Central memory CD4-positive, alpha-beta T cell (primary cell): ENCODE measurements around the gene PTPN1.
"Not testable (repeated sequence)": the region's sequence is repeated elsewhere in the genome, so short reads cannot be mapped to it uniquely, and the experiment has no call there.

Experiments used
- DNase-seq: peaks from one replicate; pipeline ENCODE4 v3.0.0; 2022

Gene PTPN1

DNA sequence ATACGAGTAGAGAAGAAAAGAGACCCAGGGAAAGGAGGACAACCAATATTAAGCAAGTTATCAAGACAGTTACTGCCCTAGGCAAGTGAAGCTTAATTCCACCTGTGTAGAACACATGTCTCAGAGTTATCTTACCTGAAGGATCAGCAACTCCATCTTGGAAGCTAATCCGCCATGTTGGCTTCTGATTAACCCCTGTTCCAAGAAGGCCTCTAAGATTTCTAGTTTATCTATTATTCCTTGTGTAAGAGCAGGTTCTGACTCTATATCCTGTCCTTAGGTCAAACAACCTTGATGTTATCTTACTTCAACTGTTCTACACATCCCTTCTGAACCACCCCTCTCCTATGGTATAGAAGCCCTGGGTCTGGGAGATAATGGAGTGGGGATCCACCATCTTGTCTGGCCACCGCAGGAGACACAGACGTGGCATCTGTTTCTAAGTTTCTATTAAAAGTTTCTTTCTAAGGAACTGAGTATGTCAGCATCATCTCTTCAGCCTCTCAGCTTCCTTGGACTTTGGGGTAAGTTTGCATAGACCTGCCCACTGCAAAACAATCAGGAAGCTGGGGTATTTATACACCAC is 27.7 kb upstream of the PTPN1 start:
- no peak for DNase-seq

DNA sequence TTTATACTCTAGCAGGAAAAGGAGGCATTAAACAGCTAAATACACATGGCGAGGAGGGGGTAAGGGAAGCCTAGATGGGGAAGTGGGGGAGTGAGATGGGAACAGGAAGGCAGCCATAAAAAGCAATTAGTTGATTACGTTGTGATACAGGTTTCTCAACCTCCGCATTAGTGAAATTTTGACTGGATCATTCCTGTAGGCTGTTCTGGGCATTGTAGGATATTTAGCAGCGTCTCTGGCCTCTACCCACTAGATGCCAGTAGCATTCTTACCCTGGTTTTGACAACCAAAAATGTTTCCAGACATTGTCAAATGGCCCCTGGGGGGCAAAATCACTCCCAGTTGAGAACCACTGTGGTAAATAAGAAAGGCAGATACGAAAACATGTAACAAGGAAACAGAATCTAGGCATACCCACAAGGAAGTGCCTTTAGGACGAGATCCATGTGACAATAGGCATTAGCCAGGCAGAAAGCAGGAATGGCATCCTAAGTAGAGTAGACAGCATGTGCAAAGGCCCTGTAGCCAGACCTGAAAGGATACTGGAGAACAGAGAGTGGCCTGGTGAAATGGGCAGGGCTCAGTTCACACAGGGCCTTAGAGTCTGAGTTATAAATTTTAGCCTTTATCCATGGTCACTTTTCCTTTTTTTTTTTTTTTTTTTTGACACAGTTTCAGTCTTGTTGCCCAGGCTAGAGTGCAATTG is 25.8 kb upstream of the PTPN1 start:
- DNase-seq, result no peak

DNA sequence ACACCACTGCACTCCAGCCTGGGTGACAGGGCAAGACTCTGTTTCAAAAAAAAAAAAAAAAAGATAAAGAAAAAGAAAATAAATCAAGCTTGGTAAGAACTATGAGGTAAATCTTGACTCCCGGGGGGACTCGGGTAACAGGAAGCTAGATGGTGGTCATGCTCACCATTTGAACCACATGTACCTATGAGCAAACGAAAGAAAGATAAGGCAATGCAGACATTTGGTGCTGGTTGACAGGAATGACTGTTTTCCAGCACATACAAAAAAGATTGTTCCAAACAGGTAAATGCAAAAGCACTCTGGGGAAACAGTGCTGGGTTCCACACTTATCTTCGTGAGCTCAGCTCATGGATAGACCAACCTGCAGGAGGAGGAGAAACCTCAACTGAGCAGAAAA is 22.8 kb upstream of the PTPN1 start:
- no peak for DNase-seq

DNA sequence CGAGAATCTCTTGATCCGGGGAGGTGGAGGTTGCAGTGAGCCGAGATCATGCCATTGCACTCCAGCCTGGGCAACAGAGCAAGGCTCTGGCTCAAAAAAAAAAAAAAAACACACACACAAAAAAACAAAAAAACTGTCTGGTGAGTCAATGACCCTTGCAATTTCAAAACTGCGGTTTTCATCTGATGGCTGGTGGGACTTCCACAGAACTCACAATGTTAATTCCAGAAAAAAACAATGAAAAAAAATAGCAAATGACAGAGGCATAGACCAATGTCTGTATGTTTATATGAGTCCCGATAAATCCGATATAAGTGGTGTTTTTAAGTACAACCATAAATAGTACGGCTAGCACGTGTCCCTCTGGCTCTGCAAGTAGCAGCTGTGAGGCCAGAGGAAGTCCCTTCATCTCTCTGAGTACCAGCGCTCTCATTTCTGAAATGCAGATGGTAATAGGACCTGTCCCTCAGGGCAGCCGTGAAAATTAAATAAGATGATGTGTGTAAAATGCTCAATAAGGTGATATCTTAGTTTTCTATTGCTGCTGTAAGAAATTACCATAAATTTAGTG is 21.9 kb upstream of the PTPN1 start:
- no peak for DNase-seq

DNA sequence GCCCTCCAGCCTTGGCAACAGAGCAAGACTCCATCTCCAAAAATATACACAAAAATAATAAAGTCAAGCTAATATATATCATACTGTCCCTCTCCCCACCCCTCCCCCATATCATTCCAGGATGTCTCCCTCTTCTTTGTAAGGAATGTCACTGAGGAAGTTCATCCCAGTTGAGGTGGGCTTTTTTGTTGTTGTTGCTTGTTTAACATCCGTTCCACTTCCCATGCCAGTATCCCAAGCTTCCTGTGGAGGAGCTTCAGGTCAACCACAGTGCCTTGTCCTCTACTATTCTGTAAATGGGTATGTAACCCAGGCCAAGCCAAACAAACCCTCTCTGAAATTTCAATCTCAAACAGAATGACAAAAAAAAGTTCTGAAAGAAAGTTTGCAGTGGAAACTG is 19.0 kb upstream of the PTPN1 start:
- DNase-seq, result no peak

DNA sequence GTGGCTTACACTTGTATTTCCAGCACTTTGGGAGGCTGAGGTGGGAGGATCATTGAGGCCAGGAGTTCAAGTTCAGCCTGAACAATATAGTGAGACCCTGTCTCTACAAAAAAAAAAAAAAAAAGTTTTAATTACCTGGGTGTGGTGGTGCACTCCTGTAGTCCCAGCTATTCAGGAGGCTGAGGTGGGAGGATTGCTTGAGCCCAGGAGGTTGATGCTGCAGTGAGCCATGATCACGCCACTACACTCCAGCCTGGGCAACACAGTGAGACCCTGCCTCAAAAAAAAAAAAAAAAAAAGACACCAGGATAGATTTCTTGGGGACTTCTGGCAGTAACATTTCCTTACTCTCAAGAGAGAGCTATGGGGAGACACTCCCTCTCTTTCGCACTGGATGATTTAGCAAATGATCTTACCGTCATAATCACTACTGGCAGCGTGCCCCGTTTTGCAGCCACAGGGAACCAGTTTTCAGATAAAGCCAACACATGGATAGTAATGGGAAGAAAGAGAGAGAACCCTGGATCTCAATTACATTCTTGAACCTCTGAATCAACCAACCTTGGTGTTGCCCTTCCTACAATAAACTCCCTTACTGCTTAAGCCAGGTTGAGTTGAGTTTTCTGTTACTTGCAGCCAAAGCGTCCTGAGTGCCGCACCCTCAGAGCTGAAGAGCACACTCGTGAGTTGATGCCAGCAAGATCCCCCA is 18.1 kb upstream of the PTPN1 start:
- DNase-seq, result no peak

DNA sequence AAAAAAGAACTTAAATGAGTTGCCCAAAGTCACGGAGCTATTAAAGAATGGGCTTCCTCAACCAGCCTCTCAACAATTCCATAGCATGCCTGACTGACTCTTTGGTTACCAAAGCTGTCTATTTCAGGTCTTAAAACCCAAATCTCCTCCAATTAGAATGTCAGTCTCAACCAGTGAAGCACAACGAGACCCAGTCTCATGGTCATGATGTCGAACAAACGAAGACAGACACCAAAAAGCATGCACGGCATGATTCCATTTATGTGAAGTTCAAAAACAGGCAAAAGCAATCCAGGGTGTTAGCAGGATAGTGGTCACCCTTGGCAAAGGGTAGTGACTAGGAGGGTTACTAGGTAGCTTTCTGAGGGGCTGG is 16.3 kb upstream of the PTPN1 start:
- no peak for DNase-seq

DNA sequence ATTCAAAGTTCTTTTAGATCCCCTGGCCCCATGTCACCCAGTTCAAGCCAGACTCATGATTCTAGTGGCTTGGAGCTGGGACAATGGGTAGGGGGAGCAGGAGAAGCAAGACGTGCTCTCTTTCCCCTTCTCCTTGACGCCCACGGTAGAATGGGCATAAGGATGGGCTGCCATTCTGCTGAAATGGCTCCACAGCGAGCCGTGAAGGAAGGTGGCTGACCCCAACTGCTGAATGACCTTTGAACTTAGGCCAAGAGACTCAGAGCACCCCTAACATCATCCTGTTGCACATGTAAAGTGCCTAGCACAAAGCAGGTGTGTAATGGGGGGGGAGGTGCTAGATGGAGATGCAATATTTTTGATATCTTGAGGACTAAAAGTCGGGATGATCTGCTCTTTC is 15.8 kb upstream of the PTPN1 start:
- DNase-seq, result no peak

DNA sequence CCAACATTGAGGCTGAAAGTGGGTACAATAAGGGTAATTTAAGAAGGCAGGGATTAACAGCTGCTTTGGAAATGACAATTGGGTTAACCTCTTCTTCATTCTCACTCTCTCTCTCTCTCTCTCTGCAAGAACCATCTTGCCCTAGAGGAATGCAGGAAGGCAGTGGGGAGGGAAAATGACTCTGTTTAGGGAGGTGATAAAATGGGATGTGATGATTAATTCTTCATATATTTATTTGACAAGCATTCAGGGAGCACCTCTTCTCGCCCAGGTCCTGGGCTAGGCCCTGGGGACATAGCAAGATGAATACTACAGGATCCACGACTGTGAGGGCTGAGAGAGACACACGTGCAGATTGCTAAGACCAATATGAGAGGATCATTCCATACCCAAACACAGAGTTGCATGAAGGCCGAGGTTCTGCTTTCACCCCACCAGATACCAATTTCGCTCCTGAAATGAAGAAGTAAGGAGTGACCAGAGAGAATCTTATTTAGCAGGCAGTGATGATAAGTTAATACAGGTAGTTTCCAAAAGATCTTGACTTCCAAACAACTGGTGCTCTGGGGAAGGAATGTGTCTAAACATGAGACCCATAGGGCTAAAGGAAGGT is 13.3 kb upstream of the PTPN1 start:
- DNase-seq, result no peak

DNA sequence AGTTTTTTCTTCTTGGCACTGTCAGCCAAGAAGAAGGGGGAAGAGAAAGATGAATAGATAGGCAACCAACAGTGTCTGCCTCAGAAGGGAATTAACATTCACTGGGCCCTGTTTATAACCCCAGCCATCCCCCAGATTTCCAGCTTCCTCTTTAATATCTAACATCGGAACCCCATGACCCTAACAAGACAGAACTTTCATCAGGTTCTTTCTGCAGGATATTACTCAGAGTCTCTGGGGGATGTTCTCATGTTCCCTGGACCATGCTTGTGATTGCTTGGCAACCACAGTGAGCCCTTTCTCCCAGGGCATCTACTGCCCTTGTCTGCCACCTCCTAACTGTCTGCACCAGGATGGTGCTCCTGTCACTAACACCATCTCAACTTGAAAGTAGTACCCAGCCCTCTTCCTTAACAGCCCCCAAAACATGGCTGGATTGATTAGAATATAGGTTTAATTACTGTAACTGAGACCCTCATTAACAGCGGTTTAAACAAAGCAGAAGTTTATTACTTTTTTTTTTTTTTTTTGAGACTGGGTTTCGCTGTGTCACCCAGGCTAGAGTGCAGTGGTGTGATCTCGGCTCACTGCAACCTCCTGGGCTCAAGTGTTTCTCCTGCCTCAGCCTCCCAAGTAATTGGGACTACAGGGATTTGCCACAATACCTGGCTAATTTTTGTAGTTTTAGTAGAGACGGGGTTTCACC is 12.0 kb upstream of the PTPN1 start:
- DNase-seq, result no peak

DNA sequence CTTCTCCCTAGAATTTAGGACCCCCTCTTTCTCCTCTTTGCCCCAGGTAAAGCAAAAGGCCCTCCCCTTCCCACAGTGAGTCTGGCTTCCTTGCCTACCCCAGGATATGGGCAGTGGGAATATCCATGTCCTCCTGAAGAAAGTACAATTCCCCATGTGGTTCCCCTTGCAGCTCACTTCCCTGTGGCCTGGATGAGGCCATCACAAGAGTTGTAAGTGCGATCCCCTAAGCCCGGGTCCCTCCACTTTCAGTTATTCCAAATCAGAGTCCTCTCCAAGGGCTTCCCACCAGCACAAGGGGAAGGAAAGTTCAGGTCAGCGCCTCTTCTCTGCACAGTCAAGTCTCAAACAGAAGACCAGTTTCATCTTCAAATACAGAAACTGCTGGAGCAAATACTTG is 10.2 kb upstream of the PTPN1 start:
- DNase-seq, result no peak

DNA sequence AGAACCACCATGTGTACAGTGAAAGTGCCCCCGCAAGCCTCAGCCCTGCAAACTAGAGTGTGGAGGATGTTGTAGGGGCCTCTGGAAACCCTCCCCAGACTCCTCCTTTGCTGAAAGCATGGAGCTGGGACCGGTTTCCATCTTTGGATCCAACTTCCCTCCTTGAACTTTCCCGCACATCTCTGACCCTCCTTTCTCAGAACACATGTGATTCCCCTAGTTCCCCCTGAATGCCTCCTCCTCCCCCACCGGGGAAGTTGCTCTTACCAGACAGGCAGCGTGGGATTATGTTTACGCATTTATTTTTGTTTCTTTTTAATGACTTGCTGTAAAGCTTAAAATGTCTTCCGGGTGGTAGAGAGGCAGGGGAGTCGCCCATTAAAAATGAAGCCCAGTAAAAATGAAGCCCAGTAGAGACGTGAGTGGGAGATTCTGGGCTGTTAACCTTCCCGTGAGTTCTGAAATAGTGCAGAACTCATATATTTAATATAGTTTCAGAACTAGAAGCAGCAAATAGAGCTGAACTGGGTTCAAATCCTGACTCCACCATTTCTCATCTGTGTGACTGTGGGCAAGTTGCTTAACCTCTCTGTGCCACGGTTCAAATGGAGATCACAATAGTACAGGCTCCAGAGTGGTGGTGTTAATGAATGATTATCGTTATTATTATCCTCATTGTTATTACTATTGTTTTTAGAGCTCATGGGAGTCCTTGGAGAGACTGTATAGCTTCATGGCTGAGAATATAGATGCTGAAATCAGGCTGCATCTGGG is 8.0 kb upstream of the PTPN1 start:
- DNase-seq, result no peak

DNA sequence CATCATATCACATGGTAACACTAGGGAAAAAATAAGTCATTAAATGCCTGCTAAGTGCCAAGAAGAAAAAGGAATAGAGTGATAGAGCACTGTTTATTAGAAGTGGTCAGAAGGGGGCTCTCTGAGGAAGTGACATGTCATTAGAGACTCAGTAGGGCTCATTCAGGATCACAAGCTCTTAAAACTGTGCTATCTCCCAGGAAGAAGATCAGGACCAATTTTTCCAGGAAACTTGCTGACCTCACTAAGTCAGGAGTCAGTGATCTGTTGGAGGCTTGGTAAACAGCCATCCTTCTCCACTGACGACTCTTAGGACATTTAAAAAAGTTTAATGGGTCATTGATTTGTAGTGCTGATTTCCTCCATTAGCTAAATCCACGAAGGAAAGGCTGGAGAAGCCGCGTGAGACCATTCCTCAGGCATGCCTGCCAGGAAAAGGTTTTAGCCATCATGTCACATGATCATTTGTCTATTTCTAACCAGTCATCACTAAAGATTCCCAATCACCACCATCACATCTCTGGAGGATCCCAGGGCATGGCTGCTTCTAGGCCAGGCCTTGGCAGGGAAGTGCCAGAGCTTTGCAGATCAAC is 5.9 kb upstream of the PTPN1 start:
- DNase-seq, result no peak

DNA sequence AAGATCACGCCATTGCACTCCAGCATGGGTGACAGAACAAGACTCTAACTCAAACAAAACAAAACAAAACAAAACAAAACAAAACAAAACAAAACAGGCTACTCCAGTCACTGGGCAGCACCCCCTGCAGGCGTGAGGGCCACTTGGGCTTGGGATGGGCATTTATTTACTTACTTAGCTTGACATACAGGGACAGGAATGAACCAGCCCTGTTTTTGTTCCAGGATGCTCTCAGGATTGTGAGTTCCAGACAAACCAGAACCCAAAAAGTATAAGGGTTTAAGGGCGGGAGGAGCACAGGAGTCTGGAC is 4.0 kb upstream of the PTPN1 start:
- DNase-seq, result no peak

DNA sequence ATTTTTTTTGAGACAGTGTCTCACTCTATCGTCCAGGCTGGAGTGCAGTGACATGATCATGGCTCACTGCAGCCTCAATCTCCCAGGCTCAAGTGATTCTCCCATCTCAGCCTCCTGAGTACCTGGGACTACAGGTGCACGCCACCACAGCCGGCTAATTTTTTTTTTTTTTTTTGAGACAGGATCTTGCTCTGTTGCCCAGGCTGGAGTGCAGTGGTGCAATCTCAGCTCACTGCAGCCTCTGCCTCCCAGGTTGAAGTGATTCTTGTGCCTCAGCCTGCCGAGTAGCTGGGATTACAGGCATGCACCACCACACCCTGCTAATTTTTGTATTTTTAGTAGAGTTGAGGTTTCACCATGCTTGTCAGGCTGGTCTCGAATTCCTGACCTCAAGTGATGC is 2.4 kb upstream of the PTPN1 start:
- not testable (repeated sequence) for DNase-seq

DNA sequence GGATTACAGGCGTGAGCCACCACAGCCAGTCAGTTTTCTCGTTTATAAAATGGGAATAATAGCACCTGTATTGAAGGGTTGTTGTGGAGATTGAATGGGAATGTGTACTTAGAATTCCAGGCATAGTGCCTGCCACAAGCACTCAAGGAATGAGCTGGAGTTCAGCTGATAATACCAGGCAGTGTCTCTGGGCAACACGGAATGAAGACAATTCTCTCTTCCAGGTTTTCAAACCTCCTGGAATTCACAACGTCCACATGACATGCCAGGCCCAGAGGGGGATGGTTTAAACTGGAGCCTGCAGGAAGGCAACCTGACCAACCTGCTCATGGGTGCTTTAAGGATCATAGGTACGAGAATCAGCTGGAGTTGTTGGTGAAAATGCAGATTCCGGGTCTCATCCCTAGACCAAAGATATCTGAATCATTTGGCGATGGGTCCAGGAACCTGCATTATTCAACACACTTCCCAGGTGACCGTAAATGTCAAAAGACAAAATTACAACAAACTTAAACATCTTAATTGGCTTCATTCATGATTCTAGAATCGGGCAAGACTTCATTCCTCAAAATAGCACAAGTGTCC is 1.9 kb upstream of the PTPN1 start:
- DNase-seq, result no peak

DNA sequence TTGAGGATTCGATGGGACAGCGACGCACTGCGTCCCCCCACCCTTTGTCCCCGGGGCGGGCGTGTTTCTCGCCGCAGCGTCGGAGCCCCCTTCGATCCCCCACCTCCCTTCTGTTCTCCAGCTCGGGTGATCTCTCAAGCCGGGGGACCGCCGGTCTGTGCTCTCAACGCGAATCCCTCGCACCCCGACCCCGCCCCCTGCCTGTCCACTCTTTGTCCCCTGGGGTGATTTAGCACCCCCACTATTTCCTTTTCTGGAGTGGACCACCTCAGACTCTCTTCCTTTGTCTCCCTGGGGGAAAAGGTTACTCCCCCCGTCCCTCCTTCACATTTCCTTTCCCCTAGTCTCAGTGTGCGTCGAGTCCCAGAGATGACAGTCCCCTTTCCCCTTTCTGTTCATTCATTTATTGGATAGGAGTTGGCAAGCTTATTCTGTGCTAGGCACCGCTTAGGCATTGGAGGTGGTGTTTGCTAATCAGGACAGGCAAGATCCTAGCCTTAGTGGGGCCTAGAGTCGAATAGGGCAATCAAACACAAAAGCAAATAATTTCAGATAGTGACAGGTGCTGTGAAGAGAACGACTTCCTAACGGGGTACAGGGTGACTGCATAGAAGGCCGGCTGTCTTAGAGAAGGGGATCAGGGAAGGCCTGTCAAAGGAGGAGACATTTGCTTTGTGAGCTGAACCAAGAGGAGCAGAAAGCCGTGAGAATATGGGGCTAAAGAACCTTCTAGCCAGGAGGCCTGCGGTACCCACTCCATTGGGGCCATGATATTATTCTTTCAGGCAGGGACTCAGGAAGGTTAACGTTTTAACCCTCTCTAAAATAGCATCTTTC is 741 bp downstream of the PTPN1 start:
- DNase-seq, result no peak

DNA sequence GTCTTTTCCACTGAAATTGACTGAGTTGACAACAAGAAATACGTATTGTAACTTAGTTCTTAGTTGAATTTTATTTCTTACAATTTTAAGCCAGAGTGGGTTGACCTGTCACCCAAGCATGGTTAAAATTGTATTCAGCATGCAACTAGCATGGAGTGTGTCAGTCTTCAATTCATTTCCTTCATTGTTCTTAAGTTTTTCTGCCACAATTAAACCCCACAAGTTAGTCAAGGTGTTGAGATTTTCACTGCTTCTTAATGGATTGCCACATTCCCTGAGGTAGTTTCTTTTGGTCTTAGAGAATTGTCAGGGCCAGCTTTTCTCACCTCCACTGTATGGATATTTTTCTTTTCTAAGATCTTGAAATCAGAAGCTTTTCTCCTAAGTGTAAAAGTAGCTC is 2.1 kb downstream of the PTPN1 start:
- no peak for DNase-seq

DNA sequence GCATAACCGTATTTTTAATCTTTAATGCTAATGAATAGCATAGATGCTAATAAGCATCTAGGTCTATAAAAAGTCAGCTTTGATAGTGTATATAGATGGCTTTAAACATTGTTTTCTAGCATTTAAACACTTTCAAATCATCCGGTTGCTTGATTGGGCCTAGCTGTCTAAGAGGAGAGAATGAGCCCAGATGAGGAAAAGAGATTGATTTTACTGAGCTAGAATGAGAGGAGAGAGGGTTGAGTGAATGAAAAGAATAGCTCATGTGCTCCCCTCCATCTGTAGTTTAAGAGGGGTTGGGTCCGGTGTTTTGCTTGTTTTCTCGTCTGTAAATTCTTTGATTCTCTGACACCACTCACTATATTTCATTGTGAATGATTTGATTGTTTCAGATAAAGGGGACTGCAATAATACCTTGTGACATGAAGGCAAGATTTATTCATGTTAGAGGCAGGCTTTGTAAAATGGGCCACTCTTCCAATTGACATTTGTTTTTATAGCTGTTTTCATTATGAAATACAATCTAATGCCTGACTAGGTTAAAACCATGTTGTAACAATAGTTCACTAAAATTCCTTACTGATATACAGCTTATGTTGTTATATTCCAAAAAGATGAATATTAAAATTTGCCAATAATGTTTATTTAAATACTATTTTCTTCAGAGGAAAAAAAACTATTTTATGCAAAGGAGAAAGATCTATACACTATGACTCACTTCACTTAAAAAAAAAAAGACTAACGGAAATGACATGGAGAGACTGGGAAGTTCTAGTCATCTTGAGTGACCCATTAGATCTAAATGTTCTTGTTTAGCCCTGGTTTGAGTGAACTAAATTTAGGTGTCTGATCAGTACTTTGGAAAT is 3.2 kb downstream of the PTPN1 start:
- DNase-seq, result no peak

DNA sequence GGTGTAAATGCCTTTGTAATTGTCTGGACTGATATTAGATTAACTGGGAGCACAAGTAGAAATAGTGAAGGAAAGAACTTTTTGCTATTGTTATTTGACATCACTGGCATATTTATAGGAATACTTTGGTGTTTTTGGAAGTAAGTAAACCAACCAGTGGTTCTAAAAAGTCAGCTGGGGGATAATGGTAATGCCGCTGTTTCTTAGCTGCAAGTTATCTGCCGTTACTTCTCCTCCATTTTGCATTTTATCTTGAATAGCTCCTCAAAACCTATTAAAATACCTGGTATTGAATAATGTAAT is 3.8 kb downstream of the PTPN1 start:
- no peak for DNase-seq
